ENCODE measurements around the gene RBP3.

Gene RBP3

DNA sequence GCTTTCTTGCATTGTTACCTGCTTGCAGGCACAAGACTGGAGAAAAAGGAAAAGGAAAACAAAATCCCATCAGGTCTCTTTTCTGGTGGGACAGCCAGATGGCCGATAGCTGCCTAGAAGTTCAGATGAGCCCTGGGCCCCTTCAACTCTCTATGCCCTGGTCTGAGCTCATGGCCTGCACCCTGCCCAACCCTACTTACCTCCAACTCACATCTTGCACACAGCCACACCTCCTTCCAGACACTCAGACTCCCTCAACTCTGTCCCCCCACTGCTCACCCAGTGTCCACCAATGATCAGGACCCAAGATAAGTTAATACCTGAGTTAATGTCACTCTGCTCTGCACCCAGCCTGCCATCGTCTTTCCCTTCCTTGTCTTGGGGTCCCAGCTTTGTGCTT lies 10.9 kb downstream of the RBP3 start:
- DNase-seq, result no peak

DNA sequence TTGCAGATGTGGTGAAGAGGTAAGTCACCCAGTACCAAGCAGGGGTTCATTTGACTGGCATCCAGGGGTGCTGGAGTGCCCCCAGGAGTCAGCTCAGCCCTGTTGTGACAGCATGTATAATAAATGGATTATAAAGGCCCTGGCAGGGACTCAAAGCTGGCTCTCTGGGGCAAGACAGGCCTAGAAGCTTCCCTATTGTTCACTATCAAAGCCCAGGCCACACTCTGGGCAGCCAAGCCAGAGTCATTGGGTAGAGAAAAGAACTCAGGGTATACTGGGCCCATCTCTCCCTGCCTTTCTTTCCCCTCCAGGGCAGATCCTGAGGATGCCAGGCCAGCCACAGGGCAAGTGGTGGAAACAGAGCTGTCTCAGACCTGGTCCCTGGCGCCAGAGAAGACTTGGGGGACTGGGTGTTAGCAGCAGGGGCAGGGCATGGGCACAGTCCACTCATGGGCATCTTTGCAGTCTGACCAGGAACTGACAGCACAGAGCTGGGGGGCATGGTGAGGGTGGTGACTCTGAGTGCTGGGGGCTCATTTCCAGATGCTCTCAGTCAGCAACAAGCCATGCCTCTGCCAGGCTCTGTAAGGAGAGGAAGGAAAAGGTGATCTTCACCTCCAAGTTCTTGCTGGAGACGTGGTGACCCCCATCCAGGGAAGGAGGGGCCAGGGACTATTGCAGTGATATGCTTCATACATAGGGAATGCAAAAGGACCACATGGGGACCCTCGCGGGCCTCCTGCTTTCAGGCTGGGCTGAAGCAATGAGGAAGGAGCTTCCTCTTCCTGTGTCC lies 11.7 kb downstream of the RBP3 start:
- DNase-seq, result peak; percentile 21

DNA sequence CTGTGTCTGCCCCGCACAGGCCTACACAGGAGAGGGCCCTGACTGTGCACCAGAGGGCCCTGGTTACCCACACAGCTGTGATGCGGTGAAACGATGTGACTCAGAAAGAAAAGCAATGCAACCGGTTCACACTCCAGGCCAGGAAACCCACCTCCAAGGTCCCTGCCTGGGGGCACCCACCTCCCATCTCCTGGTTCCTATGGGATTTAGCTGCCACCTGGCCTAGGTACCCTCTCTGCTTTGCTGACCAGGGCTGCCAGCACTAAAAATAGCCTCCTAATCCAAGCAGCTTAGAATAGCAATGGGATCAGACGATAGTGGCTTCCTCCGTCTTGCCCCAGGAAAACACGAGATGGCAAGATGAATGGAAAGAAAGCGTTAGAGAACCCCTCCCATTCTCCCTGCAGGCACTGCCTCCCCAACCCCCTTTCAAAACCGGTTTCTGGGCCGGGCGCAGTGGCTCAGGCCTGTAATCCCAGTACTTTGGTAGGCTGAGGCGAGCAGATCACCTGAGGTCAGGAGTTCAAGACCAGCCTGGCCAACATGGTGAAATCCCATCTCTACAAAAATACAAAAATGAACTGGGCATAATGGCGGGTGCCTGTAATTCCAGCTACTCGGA lies 12.4 kb downstream of the RBP3 start:
- DNase-seq, result no peak

DNA sequence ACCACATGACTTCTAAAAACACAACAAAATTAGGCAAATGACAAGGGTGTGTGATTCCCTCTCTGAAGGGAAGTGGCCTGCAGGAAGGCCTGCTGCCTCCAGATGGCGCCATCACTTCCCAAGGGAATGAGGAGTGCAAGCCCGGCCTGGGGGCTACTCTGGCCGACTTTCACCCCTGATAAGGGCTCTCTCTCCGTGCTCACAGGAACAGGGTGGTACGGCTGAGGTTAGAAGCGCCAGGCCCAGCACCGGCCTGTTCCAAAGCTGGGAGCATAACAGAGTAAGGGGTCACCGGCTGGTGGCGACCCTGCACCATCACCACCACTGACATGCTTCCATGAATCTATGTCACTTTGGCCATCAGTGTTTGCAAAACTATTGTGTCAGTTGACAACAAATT lies 13.1 kb downstream of the RBP3 start:
- peak; percentile 37 for DNase-seq

DNA sequence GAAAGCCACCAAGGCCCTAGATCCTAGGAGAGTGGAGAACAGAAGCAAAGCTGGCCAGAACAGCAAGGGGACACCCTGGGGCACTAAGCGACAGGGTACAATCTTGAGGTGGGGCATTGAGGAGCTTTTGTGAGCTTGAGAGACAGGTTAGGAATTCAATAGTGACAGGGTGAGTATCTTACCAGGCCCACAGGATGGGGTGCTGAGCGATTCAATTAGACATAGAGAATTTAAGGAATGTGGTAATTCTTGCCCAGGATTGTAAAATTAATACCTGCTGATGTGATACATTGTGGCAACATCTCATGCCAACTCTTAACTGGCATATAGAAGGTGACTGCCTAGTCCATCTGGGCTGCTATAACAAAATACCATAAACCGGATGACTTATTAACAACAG lies 14.0 kb downstream of the RBP3 start:
- DNase-seq, result no peak

DNA sequence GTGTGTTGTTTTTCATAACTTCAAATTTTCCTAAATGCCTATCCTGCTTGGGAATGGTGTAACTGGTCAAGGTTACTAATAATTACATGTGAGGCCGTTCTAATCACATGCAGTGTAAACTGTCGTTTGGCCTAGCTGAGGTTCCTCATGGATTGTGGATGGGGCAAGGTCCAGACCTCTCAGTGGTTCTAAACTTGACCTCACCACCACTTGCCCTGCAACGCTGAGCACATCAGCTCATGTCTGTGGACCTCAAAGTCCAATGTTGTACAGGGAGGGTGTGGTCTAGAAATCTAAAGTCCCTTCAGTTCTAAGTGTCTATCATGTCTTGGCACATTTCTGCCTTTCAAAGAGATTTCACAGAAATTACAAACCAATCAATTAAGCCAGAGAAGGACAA lies 15.6 kb downstream of the RBP3 start:
- DNase-seq, result no peak

DNA sequence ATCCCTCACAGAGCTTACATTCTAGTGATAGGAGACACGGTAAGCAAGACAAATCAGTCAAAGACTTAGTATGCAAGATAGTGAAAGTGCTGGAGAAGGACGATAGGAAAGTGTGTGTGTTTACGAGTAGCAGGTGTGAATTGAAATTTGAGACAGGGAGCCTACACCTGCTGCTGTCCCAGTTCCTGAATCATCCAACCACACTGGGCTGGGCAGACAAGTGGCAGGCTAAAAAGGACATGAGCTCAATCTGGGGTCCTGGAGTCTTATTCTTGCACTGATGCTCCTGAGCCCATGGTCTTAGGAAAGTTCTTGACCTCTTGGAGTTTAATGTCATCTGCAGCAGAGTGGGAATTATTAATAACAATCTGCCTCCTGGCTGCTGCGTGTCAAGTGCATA lies 16.2 kb downstream of the RBP3 start:
- DNase-seq, result no peak

DNA sequence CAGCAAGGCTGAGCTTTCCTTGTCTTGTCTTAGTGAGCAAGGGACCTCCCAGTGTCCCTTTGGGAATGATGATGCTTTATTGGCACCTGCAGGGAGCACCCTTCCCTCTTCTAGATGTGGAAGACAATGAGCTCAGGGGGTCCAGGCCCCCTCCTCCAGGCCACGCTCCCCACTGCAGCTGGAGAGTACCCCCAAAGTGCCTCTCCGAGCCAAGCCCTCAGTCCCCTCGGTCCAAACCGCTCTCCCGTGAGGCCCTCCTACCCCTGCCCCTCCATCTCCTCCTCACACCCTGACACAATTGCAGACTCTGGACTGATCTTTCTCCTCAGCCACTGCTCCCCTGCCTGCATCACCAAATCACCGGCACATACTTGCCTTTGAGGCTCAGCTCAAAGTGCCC lies 16.7 kb downstream of the RBP3 start:
- DNase-seq, result no peak

DNA sequence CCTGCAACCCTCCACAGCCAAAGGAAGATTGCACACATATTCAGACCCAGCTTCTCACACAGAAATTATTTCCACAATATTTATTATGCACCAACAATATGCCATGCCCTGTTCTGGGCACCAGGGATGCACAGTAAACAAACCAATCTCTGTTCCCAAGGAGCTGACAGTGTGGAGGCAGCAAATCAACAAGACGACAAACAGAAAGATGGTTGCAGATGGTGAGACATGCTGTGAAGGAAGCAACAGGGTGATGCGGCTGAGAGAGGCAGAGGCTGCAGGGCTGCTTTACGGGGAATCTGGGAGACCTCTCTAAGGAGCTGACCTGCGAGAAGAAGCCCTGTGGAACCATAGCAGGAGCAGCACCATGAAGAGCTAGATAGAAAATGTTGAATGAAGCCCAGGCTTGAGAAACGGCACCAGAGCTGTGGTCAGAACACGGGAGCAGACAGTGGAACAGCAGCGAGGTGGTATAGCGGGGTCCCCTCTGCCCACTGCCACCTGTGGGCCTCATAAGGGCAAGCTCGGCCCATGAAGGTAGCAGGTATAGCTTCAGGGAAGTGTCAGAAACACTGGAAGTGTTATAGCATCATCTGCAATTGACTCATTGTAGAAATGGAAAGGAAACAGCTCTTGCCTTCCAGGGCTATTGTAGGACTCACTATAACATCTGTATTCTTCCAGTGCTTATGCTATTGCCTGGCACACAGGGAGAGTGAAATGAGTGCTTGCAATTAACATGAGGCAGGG lies 17.4 kb downstream of the RBP3 start:
- DNase-seq, result no peak

DNA sequence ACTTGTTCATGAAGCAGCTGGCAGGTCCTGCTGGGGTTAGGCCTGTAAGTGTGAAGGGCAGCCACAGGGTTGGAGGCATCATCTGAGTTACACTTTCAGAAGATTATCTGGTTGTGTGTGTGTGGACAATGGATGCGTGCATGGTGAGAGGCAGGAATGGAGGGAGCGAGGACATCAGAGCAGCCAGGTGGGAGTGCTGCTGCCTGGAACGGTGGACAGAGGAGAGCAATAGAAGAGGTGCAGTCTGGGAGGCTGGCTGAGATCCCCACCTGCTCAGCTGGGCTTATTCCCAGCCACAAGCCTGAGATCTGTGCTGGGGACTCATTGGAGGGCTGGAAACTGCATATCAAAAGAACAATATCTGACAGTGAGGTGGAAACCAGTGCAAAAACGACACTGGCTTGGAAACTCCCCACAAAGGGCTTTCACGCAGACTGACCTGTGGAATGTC lies 18.0 kb downstream of the RBP3 start:
- no peak for DNase-seq

DNA sequence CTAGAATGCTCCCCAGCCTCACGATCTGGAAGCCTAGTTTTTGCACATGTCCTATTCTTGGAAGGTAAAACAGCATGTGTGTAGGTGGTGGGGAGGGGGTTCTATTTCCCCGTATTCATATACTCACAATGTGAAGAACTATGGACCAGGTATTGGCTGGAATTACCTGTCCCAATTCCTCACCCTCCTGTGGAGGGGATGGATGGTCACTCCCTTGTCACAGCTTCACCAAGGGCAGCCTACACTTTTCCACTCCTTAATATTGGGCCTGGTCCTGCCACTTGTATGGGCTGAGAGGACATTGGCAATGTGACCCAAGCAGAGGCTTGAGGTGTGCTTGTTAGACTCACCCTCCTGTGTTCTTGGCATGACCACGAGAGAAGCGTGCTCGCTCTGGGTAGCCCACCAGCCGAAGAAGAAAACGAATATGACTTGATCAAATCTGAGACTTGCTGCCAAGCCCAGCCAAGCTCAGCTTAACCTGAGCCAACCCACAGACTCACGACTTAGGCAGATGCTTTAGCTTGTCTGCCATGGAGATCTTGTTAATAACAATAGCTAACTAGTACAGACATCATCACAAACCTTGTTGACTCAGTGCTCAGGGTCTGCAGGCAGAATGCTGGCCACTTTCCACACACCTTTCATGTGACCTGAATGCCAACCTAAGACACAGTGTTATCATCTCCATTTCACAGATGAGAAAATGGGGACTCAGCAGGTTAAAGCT lies 18.7 kb downstream of the RBP3 start:
- DNase-seq, result no peak

DNA sequence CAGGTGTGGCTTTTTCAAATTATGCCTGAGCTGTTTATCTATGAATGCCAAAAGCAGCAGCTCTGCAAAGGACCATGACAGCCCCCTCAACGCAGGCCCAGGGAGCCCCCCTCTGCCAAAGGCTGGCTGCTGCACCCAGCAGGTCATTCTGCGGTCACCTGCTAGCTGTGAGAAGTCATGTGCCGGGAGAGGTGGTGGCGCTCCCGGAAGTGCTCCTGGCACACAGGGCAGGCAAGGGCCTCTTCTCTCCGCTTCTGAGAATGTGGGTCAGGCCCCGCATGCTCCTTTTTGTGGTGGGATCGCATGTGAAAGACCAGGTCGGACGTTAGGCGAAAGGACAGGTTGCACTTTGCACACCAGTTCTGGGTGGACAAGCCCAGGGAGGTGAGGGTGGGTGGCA lies 19.5 kb downstream of the RBP3 start:
- DNase-seq, result no peak

DNA sequence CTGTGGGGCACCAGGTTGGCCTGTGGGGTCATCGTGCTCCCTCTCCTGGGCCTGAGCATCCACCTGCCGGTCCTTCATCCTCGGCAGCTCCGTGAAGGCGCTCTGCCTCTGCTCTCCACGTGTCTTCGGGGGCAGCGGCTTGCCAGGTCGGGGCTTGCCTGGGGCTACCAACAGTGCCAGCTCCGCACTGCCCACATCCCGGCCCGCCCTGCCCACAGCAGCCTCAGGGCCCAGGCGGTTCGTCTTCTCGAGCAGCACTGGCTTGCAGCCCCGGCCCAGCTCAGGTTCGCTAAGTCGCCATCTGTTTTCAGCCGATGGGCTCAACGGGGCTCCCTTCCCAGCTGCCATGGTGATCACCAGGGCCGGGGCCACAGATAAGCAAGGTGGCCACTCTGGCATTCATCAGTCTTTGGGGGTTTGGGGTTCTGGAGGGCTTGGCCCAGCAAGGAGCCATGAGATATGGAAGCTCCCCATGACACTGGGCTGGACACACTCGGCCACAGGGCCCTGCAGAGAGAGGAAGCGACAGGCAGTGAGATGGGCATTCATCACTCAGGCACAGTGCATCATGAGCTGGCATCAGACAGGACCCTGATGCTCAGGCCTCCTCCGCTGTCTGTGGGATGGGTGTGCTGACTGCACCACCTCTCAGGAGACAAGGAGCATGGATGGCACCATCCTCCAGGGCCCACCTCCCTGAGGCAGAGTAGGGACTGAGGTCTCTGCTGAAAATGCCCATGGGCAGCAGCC lies 20.4 kb downstream of the RBP3 start:
- DNase-seq, result no peak

DNA sequence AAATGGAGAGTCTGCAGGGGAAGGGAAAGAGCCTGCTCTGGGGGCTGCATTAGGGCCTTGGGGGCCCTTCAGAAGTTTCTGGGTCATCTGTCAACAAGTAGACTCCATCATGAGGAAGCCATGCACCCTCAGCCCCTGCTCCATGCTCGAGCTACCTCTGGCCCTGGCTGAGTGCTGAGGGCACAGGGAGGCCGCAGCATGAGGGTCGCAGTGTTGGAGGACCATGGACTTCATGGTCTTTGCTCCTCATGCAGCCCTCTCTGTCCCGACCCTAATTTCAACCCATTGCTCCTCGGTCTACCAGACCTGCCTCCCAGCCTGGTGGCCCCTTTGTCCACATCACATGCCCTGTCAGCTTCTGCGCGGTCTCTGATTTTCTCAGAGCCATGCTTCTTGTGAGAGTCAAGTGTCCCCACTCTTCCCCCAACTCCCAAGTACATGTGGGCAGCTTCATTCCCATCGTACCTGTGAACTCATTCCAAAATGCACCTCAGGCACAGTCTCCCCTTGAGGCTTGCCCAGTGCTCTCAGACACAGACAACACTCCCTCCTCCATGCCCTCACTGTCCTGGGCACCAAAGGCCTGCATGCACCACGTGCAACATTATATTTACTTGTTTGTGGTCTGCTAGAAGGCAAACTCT lies 21.2 kb downstream of the RBP3 start:
- DNase-seq, result no peak

DNA sequence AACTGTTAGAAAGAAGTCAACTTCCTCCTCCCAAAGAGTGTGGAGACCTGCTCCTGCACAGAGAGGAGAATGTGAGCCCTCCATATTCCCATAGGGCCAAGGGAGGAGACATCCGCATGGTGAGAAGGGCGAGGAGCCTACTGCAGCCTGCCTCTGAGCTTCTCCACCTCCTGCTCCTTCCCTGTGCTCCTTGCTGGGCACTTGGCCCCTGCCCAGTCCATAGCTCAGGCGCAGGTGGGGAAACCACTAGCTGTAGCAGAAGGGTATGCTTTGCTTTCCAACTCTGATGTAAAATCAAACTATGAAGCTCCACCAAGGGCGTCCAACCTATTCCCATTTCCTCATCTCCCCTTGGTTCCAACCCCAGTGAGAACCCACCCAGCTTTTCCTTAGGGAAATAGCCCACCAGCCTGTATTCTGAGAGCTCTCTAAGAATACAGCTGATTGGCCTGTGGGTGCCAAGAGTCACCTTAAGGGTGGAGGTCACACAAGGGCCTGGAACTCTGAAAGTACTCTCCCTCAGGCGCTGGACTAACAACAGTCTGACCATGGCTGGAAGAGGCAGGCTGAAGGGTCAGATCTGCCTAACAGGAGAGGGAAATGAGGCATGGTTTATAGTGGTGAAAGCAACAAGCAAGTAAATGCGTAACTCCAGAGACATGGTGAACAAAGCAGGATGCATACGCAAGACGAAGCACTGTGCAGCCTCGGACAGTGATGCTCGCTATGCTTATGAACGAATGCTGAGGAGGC lies 22.0 kb downstream of the RBP3 start:
- DNase-seq, result no peak

DNA sequence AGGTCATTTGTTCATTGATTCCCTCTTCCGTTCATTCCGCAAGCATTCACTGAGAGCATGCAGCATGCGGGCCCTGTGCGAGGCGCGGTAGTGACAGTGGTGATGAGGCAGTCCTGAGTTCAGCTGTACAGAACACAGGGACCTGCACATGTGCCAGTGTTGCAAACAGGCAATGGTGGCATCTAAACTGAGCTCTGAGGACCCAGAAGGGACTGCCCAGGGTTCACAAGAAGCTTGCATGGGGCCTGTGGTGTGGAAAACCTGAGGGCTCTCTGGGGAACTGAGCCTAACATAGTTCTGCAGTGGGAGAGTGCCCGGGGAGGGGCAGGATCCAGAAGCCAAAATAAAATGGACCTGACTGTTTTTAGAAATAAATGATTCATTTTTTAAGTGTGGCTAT lies 22.7 kb downstream of the RBP3 start:
- no peak for DNase-seq

DNA sequence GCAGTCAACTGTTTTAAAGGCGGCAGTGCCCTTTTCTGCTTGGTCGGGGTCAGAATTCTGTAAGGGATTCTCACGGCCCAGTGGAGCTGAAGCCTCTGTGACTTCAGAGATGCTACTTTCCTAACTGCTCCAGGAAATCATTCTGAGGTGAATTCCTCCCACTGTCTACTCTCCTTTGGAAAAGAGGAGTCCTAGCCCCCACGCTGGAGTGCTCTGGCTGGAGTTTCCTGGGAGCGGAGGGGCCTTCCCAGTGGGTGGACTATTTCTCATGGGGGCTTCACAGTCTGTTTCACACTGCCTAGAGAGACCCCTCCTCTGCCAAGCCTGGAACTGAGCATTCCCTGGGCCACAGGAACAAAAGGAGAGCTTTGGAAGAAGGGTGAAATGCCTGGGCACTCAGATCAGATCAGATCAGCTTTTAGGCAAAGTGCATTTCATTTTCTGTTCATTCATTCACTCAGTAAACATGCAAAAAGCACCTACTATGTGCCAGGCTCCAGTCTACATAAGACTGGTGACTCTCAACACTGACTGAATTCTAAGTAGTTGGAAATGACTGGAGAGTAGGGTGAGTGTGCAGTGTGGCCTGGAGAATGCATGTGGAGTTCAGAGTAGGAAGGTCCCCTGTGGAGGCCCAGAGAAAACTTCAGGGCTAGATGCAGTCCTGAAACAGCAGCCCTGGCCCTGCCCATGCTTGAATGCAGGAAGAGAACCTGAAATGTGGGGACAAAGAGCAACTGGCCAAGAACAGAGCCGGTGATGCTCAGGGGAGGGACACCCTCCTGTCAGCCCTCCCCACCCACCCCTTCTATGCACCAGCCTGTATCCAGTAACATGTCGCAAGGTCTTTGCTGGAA lies 23.7 kb downstream of the RBP3 start:
- no peak for DNase-seq

DNA sequence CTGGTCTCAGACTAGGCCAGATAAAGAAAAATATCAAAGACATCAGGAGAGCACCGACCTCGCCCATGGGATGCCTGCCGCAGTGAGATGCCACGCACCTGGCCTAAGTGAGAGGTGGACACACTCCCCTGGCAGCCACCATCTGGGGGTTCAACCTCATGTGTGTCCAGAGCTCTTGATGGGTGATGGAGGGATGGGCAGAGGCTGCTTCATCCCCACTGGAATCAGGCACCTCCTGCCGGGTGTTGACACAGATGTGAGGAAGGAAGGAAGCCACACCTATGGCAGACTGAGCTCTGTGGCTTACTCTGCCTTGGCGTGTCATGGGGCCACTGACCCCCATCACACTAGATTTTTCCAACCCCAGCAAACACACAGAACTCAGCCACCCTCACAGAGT lies 24.6 kb downstream of the RBP3 start:
- no peak for DNase-seq

DNA sequence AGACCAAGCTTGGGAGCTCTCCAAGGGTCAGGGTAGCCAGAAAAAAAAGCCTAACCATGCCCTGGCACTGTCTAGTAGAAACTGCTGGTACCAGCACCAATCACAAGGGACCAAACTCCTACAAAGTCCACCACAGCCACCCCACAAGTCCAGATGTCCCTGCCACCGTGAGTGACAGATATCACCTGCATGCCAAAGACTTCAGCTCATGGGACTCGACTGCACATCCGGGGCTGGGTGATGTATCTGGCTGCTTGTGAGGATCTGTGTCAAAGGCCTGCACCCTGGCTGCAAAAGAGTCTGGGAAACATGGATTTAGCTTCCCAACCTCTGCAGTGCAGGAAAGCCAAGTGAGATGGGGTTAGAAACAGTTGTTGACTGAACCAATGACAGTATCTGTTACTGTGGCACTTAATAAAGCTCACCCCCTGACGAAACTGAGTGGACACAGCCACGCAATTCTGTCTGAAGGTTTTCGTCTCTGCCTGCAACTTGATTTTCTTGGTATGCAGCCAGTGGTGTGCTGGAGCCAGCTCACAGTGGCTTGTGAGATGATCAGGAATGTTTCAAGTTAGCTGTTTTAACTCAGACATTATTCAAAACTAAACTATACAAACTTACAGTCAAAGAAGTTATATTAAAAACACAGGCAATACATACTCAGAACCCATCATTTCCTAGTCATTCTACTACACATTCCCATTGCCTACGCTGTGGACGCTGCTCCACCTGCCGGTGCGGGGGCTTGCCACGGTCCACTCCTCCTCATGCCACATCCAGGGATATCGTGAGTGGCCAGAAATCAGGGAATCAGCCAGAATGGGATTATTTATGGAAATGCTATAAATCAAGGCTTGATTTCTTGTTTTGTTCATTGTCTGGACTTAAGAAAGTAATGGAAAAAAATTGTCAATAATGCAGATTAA lies 26.7 kb downstream of the RBP3 start:
- DNase-seq, result no peak

Data from activated CD4-positive, CD25-positive, alpha-beta regulatory T cell treated with anti-CD3 and anti-CD28 coated beads, Interleukin-2, amount 50 U/mL, for 72 hours (primary cell).